ENCODE results near the gene CYP1B1. TPM values are rescaled to one million over a fixed set of nuclear protein-coding genes. Genes with fewer than 3 reads are reported as not detected.

CYP1B1 gene
- total RNA-seq, 1 experiment from 2014 or later: 1.3 TPM

GRCh38 chr2:38056216-38056615, 19.7 kb downstream of the CYP1B1 start:
- Mint-ChIP-seq H3K4me1 (ENCODE audit: low read depth, unreplicated experiment) (no peaks in the 10 kb centered on the region), H3K27me3 (ENCODE audit: insufficient read depth, unreplicated experiment) (peaks cover 5% of the 10 kb centered on the region), H3K36me3 (ENCODE audit: insufficient read depth, unreplicated experiment) (no peaks in the 10 kb centered on the region), H3K9me3 (ENCODE audit: unreplicated experiment) (no peaks in the 10 kb centered on the region), H3K4me3 (ENCODE audit: unreplicated experiment) (no peak overlapping the region), H3K27ac (ENCODE audit: unreplicated experiment) (no peak overlapping the region)
- no TSS peak for BruUV-seq (replicated peaks)
- intact Hi-C loops (cut with micrococcal nuclease; ENCODE audit: unreplicated experiment): no loop called here
- ChIA-PET POLR2A (no interaction called here), CTCF (no interaction called here)
- H3K36me3 ChIP-seq (ENCODE audit: control insufficient read depth, insufficient read depth, low read length): no peaks in the 10 kb centered on the region
- no peak for DNase-seq
- H3K4me1 ChIP-seq: no peaks in the 10 kb centered on the region
- no peak overlapping the region for H3K4me3 ChIP-seq (ENCODE audit: low read depth, low read length)
- TF ChIP-seq CTCF (IDR thresholded peaks at IDR 0.05; ENCODE audit: insufficient read depth in 1 of 2, low read depth in 1 of 2, low read length in 1 of 2, severe bottlenecking in 1 of 2, unreplicated experiment in 1 of 2): no peak
- no peaks in the 10 kb centered on the region for H3K27me3 ChIP-seq (replicated peaks; ENCODE audit: control insufficient read depth, insufficient read depth, low read length)
- no peaks in the 10 kb centered on the region for H3K9me3 ChIP-seq

- no peak overlapping the region for H3K27ac Mint-ChIP-seq (ENCODE audit: unreplicated experiment)
- CTCF ChIA-PET: no interaction called here
- no TSS peak for BruUV-seq (replicated peaks)
These were observed 30.1 kb downstream of the CYP1B1 start for GRCh38 chr2:38045811-38046210.

GRCh38 chr2:38039121-38039910, 36.6 kb downstream of the CYP1B1 start:
- Mint-ChIP-seq H3K4me3 (ENCODE audit: unreplicated experiment) (no peak overlapping the region), H3K27me3 (ENCODE audit: insufficient read depth, unreplicated experiment) (no peaks in the 10 kb centered on the region), H3K4me1 (ENCODE audit: low read depth, unreplicated experiment) (no peaks in the 10 kb centered on the region), H3K27ac (ENCODE audit: unreplicated experiment) (no peak overlapping the region), H3K9me3 (ENCODE audit: unreplicated experiment) (no peaks in the 10 kb centered on the region), H3K36me3 (ENCODE audit: insufficient read depth, unreplicated experiment) (no peaks in the 10 kb centered on the region)
- Histone ChIP-seq H3K36me3 (ENCODE audit: control insufficient read depth, insufficient read depth, low read length) (no peaks in the 10 kb centered on the region), H3K27me3 (replicated peaks; ENCODE audit: control insufficient read depth, insufficient read depth, low read length) (no peaks in the 10 kb centered on the region), H3K4me1 (no peaks in the 10 kb centered on the region), H3K4me3 (ENCODE audit: low read depth, low read length) (no peak overlapping the region), H3K9me3 (no peaks in the 10 kb centered on the region)
- CTCF ChIA-PET: no interaction called here
- TF ChIP-seq CTCF (IDR thresholded peaks at IDR 0.05; ENCODE audit: insufficient read depth in 1 of 2, low read depth in 1 of 2, low read length in 1 of 2, severe bottlenecking in 1 of 2, unreplicated experiment in 1 of 2): no peak
- POLR2A ChIA-PET: no interaction called here
- no TSS peak for BruUV-seq (replicated peaks)
- intact Hi-C loops (cut with micrococcal nuclease; ENCODE audit: unreplicated experiment): no loop called here
- DNase-seq: no peak

More at GRCh38 chr2:38045811-38046210, 30.1 kb downstream of the CYP1B1 start:
- no peaks in the 10 kb centered on the region for H3K4me1 Mint-ChIP-seq (ENCODE audit: low read depth, unreplicated experiment)
- no peak overlapping the region for H3K4me3 Mint-ChIP-seq (ENCODE audit: unreplicated experiment)
- H3K27me3 Mint-ChIP-seq (ENCODE audit: insufficient read depth, unreplicated experiment): no peaks in the 10 kb centered on the region
- DNase-seq: no peak
- intact Hi-C loops (cut with micrococcal nuclease; ENCODE audit: unreplicated experiment): no loop called here
- Histone ChIP-seq H3K4me3 (ENCODE audit: low read depth, low read length) (no peak overlapping the region), H3K4me1 (no peaks in the 10 kb centered on the region), H3K36me3 (ENCODE audit: control insufficient read depth, insufficient read depth, low read length) (no peaks in the 10 kb centered on the region), H3K27me3 (replicated peaks; ENCODE audit: control insufficient read depth, insufficient read depth, low read length) (no peaks in the 10 kb centered on the region), H3K9me3 (no peaks in the 10 kb centered on the region)
- no peak for TF ChIP-seq CTCF (IDR thresholded peaks at IDR 0.05; ENCODE audit: insufficient read depth in 1 of 2, low read depth in 1 of 2, low read length in 1 of 2, severe bottlenecking in 1 of 2, unreplicated experiment in 1 of 2)
- H3K9me3 Mint-ChIP-seq (ENCODE audit: unreplicated experiment): no peaks in the 10 kb centered on the region
- POLR2A ChIA-PET: no interaction called here
- H3K36me3 Mint-ChIP-seq (ENCODE audit: insufficient read depth, unreplicated experiment): no peaks in the 10 kb centered on the region
